Activated CD8-positive, alpha-beta memory T cell treated with anti-CD3 and anti-CD28 coated beads, Interleukin-2, amount 50 U/mL, for 4 hours (primary cell): Measurements from ENCODE around the gene SERGEF.

Experiments
- DNase-seq: peaks from one replicate; pipeline ENCODE4 v3.0.0-alpha.2; 2020

SERGEF gene

DNA sequence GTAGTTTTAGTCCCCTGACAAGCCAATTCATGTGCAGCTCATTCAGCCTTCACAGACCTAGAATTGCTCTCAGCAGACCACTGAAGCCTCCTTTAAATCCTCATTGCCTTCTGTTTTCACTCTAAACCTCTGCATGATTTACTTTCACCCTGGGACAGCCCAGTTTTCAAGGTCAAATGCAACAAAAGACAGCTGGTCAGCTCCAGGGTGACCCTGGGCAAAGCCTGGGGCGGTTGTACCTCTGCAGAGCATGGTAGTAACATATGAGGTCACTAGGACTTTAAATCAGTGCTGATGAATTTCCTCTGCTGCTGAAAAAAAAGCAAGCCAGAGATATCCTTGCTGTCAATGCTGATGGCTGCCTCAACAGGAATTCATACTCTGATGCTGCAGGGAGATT is 62.2 kb downstream of the SERGEF start:
- DNase-seq, result no peak

DNA sequence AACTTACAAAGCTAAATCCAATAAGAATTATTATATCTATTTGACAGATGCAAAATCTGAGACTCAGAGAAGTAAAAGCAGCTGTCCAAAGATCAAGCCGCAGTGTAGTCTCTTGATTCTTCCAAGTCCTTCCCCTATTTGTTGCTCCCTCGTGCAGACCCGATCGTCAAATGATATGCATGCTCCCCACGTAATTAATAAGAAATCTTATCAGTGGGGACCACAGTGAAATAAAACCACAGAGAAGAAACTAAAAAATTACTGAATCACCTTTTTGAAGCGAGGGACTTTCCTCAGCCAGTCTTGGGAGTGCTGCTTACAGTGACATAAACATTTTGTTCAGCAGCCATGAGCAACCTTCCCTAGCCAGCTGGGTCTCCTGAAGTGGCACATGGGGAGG is 64.6 kb downstream of the SERGEF start:
- DNase-seq, result no peak

DNA sequence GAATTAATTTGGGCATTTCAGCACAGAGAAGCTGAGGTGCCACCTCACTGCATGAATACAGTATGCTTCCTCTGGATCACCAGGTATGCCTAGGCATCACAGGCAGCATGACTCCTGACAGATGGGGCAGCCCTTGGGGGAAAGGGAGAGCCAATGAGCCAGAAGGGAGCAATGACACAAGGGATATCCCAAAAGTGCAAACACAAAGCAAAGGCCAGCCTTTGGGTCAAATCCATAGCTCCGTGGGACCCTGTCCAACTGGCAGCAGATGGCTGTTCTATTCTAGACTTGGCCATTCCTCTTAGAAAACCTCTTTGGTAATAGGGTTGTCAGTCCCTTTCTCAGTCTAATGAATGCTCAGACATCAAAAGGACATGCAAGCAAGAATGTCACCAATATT is 73.3 kb downstream of the SERGEF start:
- DNase-seq, result no peak

DNA sequence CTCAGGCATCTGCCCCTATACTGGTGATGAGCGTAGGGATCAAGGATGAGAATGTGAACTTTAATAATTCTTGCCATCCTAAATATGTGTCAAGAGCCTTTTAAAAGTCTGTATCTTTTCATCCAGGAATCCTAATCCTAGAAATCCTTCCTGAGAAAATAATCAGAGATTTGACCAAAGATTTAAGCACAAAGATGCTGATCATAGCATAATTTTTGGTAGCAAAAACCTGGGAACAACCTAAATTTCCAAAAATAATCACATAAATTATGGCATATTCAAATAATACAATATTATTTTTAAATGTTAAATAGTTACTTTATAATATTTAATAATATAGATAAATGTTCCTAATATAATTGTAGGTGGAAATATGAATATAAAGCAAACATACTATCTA is 76.1 kb downstream of the SERGEF start:
- no peak for DNase-seq

DNA sequence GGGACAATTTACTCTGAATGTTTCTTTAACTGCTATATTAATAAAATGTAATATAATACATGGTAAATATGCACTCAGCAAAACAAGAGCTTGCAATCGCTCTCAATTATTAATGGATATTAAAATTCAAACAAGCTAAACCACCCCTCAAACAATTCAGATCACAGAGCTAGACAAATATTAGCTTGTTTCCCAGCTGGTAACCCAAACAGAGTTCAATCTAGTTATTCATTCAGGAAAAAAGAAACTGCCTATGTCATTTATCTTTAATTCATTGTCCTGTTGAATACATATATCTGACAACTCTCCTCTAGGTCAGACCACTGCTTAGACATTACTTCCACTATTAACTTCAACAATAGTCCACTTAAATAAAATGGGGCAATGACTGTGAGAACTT is 78.7 kb downstream of the SERGEF start:
- DNase-seq, result no peak

- no peak for DNase-seq
Measured at GRCh38 chr11:17933708-17934107, 79.1 kb downstream of the SERGEF start.

DNA sequence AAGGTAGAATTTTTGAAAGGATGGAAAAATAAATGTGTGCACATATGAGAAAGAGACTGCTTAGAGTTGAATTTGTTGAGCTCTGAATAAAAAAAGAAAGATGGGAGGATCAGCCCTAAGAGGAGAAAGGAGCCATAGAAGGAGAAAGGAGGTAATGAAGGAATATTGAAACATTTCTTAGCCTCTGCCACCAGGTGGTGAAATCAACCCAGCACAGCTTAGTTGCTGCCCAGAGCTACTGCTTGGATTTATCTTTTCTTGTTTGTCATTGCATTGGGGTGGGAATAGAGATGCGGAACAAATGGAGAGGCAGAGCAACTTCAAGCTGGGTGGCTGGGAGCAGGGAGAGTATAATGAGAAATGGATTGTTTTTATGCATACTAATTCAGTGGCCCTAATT is 80.4 kb downstream of the SERGEF start:
- DNase-seq, result no peak

- DNase-seq, result no peak
Measured at GRCh38 chr11:17931595-17931994, 81.3 kb downstream of the SERGEF start.

- DNase-seq, result no peak
Measured at GRCh38 chr11:17930544-17931125, 82.2 kb downstream of the SERGEF start.

DNA sequence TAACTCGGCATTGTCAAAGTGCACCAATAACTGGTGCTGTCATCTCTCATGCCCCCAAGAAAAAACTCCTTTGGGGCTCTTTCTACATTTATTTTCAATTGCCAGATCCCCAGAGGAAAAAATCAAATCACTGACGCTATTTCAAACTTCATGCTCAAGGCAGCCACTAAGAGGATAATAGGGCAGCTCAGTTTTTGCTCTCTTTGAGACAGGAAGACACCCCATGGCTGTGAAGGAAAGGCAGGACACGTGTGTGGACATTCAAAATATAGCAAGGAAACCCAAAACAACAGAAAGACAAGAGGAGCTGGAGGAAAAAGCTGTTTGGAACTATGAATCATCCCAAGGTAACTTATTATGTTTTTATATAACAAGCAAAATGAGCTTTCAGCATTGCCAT is 83.7 kb downstream of the SERGEF start:
- no peak for DNase-seq

GRCh38 chr11:17927681-17928343 is 85.0 kb downstream of the SERGEF start:
- DNase-seq, result no peak

- no peak for DNase-seq
Measured at GRCh38 chr11:17927041-17927440, 85.8 kb downstream of the SERGEF start.

GRCh38 chr11:17924713-17925112 is 88.1 kb downstream of the SERGEF start:
- no peak for DNase-seq

DNA sequence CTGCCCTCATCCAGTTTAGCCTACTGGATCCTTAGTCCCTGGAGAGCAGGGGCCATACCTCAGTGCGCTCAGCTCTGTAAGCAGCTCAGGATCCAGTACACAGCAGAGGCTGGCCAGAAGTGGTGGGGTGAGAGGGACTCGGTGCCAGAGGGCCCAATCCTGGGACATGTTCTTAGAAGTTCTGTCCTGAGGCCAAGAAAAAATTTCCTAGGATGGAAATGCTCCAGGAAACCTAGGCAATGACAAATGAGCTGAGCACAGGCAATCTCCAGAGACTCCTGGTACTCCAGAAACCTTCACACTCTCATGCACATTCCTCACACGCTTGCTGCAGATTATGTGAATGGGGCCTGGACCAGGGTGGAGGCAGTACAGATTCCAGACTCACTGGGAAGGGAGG is 89.6 kb downstream of the SERGEF start:
- DNase-seq, result no peak

GRCh38 chr11:17922416-17922788 is 90.4 kb downstream of the SERGEF start:
- DNase-seq, result no peak

- DNase-seq, result no peak
Measured at GRCh38 chr11:17921659-17922415, 91.0 kb downstream of the SERGEF start.

- DNase-seq, result no peak
Measured at GRCh38 chr11:17918049-17918605, 94.7 kb downstream of the SERGEF start.

DNA sequence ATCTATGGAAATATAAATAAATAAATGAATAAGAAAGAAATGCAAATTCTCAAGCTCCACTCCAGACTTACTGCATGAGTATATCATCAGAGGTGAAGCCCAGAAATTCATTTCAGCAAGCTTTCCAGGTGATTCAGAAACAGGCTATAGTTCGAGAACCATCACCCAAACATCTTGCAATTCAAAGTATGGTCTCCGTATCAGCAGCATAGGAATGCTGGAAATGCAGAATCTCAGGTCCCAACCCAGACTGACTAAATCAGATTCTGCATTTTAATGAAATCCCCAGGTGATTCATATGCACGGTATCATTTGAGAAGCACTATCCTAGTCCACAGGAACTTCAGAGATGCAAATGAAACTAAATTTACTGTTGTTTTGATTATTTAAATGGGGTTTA is 95.3 kb downstream of the SERGEF start:
- no peak for DNase-seq

DNA sequence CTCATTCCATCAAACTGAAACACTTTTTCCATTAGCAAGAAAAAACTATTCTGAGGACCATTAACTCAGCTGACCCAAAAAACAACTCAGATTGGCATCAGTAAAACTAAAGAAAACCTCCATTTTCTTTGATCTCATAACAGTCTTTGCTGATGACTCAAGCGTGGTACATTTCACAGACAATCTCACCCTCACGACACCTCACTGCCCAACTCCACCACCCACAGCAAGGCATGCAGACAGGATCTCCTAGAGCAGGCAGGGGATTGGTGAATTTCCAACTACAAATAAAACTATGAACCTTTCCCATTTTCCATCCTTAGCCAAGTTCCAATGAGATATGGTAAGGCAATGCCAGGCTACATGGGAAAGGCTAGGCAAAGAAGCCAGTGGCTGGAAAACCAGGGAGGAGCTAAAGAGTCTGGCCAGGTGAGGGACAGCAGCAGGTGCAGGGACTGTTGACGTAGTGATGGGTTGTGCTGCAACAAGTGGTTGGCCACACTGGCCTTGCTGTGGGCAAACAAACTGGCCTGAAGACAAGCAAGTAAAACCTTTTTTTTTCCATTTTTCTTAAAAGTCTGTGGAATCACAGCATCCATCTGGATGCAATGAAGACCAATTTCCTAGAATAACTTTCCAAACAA is 97.2 kb downstream of the SERGEF start:
- no peak for DNase-seq

GRCh38 chr11:17914957-17915356 is 97.9 kb downstream of the SERGEF start:
- no peak for DNase-seq

GRCh38 chr11:17907046-17907445 is 105.8 kb downstream of the SERGEF start:
- no peak for DNase-seq

- no peak for DNase-seq
Measured at GRCh38 chr11:17906436-17906835, 106.4 kb downstream of the SERGEF start.

DNA sequence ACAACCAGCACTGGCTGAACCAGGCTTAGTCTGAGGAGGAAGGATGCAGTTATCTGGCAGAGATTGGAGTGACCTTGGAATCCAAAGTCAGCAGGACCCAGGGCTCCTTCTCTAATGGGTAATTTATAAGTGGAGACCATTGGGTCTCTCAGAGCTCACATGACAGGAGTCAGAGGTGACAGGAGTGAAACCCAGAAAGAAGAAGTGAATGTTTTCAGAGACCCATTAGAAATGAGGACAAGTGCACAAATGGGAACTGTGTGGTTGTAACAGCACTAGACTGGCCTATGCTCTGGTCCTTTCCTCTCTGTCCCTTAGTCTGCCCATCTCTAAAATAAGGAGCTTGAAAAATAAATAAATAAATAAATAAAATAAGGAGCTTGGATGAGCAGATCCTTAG is 107.4 kb downstream of the SERGEF start:
- no peak for DNase-seq

- no peak for DNase-seq
Measured at GRCh38 chr11:17901481-17901880, 111.4 kb downstream of the SERGEF start.
